Tibial nerve (tissue), 4 donors: ENCODE data around the gene TRIM43B. TPM values are rescaled to one million over a fixed set of nuclear protein-coding genes. Genes with fewer than 3 reads are reported as not detected.
"Not testable (repeated sequence)": the region's sequence is repeated elsewhere in the genome, so short reads cannot be mapped to it uniquely, and the experiment has no call there.

Experiments
- DNase-seq, 2 donors: peaks; one replicate each; pipeline ENCODE4 v3.0.0-alpha.2; 2019; ENCODE audit warnings: low spot score in 2 of 2
- H3K27ac ChIP-seq, 4 donors: fragments of 200-600 bp; sonication (generic) in 3 of 4; one replicate each; pipeline ENCODE4 v1.5.1; 2017 to 2019; ENCODE audit warnings: mild to moderate bottlenecking in 1 of 4
- H3K27me3 ChIP-seq, 2 donors: fragments of 200-600 bp; sonication (generic) in 1 of 2; one replicate each; pipeline versions ENCODE4 v1.5.1 to v1.6.0; 2017 to 2019
- H3K36me3 ChIP-seq, 3 donors: fragments of 200-600 bp; sonication (generic); one replicate each; pipeline ENCODE4 v1.5.1; 2018 to 2019
- H3K4me1 ChIP-seq, 4 donors: fragments of 200-600 bp; sonication (generic) in 3 of 4; one replicate each; pipeline ENCODE4 v1.5.1; 2017 to 2019
- H3K4me3 ChIP-seq, 4 donors: fragments of 200-600 bp; sonication (generic) in 3 of 4; one replicate each; pipeline ENCODE4 v1.5.1; 2017 to 2019; ENCODE audit warnings: mild to moderate bottlenecking in 1 of 4, moderate library complexity in 1 of 4
- H3K9me3 ChIP-seq, 4 donors: fragments of 200-600 bp; sonication (generic) in 3 of 4; one replicate each; pipeline ENCODE4 v1.5.1; 2017 to 2019
- WGBS, 2 donors: methylation state at CpG; one replicate each; pipeline ENCODE4 v1.1.5; 2018; 5-methylcytosine and 5-hydroxymethylcytosine counted together
- total RNA-seq, 4 donors: library from RNA; depleted of rRNA; stranded (reverse); fragments of >200 nt; gene quantifications; one replicate each; pipeline ENCODE4 v1.1.0, GENCODE V29; 2016

TRIM43B gene
- total RNA-seq, 4 donors from 2014 or later, result not detected

- H3K4me1 ChIP-seq, H3K4me3 ChIP-seq, H3K27ac ChIP-seq, H3K27me3 ChIP-seq, H3K36me3 ChIP-seq, DNase-seq, H3K9me3 ChIP-seq: not testable (repeated sequence)
- WGBS, 2 donors, result no CpG with 5 or more reads among the region's 2 CpGs
Observed at GRCh38 chr2:95466572-95466971, 18.0 kb downstream of the TRIM43B start.

- H3K27me3 ChIP-seq, H3K36me3 ChIP-seq, DNase-seq, H3K9me3 ChIP-seq, H3K4me3 ChIP-seq, H3K4me1 ChIP-seq, H3K27ac ChIP-seq: not testable (repeated sequence)
- WGBS, 2 donors, result no CpG with 5 or more reads among the region's 3 CpGs
Observed at GRCh38 chr2:95463292-95463691, 21.3 kb downstream of the TRIM43B start.

- not testable (repeated sequence) for H3K36me3 ChIP-seq, H3K4me1 ChIP-seq, H3K27ac ChIP-seq, H3K4me3 ChIP-seq, H3K27me3 ChIP-seq, DNase-seq, H3K9me3 ChIP-seq
- WGBS, 2 donors, result no CpG with 5 or more reads among the region's 2 CpGs
Observed at GRCh38 chr2:95445317-95445716, 39.2 kb downstream of the TRIM43B start.

GRCh38 chr2:95442474-95443099, 42.0 kb downstream of the TRIM43B start:
- not testable (repeated sequence) for H3K27ac ChIP-seq, H3K9me3 ChIP-seq, H3K27me3 ChIP-seq, H3K4me3 ChIP-seq, DNase-seq, H3K4me1 ChIP-seq, H3K36me3 ChIP-seq
- WGBS, 2 donors, result no CpG with 5 or more reads among the region's 2 CpGs

GRCh38 chr2:95435872-95436209, 48.7 kb downstream of the TRIM43B start:
- not testable (repeated sequence) for H3K27ac ChIP-seq, H3K9me3 ChIP-seq, DNase-seq, H3K4me1 ChIP-seq, H3K4me3 ChIP-seq, H3K36me3 ChIP-seq, H3K27me3 ChIP-seq
- no CpG with 5 or more reads among the region's 5 CpGs for WGBS, 2 donors

- not testable (repeated sequence) for H3K27ac ChIP-seq
Observed at GRCh38 chr2:95435162-95435871, 49.2 kb downstream of the TRIM43B start.

GRCh38 chr2:95434507-95435076, 50.0 kb downstream of the TRIM43B start:
- DNase-seq, H3K27ac ChIP-seq, H3K4me1 ChIP-seq, H3K27me3 ChIP-seq, H3K9me3 ChIP-seq, H3K36me3 ChIP-seq, H3K4me3 ChIP-seq: not testable (repeated sequence)
- 20 to 40% methylated on average over 1 of the region's 3 CpGs for WGBS, 2 donors

More at GRCh38 chr2:95435162-95435871, 49.2 kb downstream of the TRIM43B start:
- not testable (repeated sequence) for H3K36me3 ChIP-seq, H3K27me3 ChIP-seq, H3K4me1 ChIP-seq, DNase-seq, H3K9me3 ChIP-seq, H3K4me3 ChIP-seq
- WGBS, 2 donors, result no CpG with 5 or more reads among the region's 30 CpGs

GRCh38 chr2:95433973-95434372, 50.6 kb downstream of the TRIM43B start:
- not testable (repeated sequence) for H3K27ac ChIP-seq, DNase-seq, H3K4me1 ChIP-seq, H3K4me3 ChIP-seq, H3K27me3 ChIP-seq, H3K36me3 ChIP-seq, H3K9me3 ChIP-seq
- no CpG with 5 or more reads among the region's 2 CpGs for WGBS, 2 donors

GRCh38 chr2:95433373-95433772, 51.2 kb downstream of the TRIM43B start:
- not testable (repeated sequence) for H3K4me1 ChIP-seq, H3K36me3 ChIP-seq, H3K27me3 ChIP-seq, H3K4me3 ChIP-seq, H3K9me3 ChIP-seq, DNase-seq, H3K27ac ChIP-seq
- WGBS, 2 donors, result 88 to 100% methylated on average over 1 of the region's 4 CpGs

- not testable (repeated sequence) for H3K36me3 ChIP-seq, H3K27ac ChIP-seq, H3K4me1 ChIP-seq, H3K4me3 ChIP-seq, H3K27me3 ChIP-seq, DNase-seq, H3K9me3 ChIP-seq
- no CpG with 5 or more reads among the region's 8 CpGs for WGBS, 2 donors
Observed at GRCh38 chr2:95429748-95430467, 54.6 kb downstream of the TRIM43B start.

GRCh38 chr2:95427196-95427867, 57.2 kb downstream of the TRIM43B start:
- not testable (repeated sequence) for H3K27me3 ChIP-seq, H3K9me3 ChIP-seq, H3K27ac ChIP-seq, DNase-seq, H3K36me3 ChIP-seq, H3K4me1 ChIP-seq, H3K4me3 ChIP-seq
- 17% methylated on average over 1 of the region's 30 CpGs; no CpG with 5 or more reads in 1 of the 2 donors for WGBS, 2 donors
